NCI-H2171 treated with DMSO at 0.1 percent for 48 hours (cell line): ENCODE measurements around the gene GLUD2.
"Not testable (repeated sequence)": the region's sequence is repeated elsewhere in the genome, so short reads cannot be mapped to it uniquely, and the experiment has no call there.

Experiments used
- DNase-seq: peaks from one replicate; lab custom pipeline; 2025; lab: John Stamatoyannopoulos, UW

Gene GLUD2

DNA sequence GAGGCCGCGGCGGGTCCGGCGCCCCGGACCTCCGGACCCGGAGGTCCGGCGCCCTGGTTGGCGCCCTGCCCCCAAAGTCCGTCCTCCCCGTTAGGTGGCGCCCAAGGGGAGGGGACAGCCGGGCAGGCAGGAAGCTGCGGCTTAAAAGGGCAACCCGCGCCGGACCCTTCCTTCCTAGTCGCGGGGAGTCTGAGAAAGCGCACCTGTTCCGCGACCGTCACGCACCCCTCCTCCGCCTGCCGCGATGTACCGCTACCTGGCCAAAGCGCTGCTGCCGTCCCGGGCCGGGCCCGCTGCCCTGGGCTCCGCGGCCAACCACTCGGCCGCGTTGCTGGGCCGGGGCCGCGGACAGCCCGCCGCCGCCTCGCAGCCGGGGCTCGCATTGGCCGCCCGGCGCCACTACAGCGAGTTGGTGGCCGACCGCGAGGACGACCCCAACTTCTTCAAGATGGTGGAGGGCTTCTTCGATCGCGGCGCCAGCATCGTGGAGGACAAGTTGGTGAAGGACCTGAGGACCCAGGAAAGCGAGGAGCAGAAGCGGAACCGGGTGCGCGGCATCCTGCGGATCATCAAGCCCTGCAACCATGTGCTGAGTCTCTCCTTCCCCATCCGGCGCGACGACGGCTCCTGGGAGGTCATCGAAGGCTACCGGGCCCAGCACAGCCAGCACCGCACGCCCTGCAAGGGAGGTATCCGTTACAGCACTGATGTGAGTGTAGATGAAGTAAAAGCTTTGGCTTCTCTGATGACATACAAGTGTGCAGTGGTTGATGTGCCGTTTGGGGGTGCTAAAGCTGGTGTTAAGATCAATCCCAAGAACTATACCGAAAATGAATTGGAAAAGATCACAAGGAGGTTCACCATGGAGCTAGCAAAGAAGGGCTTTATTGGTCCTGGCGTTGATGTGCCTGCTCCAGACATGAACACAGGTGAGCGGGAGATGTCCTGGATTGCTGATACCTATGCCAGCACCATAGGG lies at the start of gene GLUD2:
Gene GLUD2 (plus strand): TSS at position 170 of the 979 bp plus-strand sequence. CDS start 75 bp downstream, at position 245.
- DNase-seq = not testable (repeated sequence)

DNA sequence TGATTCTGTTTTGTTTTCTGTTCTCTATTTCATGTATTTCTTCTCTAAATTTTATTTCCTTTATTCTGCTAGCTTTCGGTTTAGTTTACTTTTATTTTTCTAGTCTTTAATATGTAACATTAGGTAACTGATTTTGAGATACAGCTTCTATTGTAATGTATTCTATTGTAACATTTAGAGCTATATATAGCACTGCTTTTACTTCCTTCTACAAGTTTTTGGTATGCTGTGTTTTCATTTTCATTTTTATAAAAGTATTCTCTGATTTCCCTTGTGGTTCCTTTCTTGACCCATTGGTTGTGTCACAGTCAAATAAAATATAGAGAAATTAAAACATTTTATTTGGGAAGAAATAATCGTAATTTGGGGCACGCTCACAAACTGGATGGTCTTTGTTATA lies 48.0 kb upstream of the GLUD2 start:
- DNase-seq = no peak

DNA sequence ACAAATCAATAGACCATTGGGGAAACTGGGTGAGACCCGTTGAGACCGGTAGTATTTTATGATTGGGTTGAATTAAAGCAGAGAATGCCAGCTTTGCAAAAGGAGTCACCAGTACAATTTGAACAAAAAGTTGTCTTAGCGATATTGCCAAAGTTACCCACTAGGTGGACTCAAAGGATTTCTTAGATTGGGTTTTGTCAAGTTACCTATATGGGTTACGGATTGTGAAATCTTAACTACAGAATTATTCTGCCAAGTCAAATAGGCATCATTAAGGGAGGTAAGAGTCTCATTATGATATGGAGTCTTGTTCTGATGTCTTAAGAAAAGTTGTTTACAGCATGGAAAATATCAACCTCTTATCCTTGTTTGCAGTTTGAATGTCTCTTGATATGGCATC lies 46.8 kb upstream of the GLUD2 start:
- DNase-seq = peak; percentile 9

DNA sequence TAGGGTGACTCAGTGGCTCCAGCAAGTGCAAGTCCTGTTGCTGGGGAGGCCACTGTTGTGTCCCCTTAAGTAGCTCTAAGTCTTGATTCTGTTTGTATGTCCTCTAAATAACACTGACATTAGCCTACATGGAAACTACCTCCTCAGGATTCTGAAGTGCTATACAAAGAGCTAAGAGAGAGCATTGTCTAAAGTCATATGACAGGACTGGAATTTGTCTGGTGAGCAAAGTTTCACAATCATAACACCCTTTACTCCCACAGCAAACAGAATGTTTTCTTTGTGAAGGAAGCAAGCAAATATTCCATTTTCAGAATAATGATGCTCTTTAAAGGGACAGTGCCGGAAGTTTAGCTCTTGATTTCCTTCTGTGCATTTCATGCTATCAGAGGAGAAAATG lies 38.5 kb upstream of the GLUD2 start:
- no peak for DNase-seq

DNA sequence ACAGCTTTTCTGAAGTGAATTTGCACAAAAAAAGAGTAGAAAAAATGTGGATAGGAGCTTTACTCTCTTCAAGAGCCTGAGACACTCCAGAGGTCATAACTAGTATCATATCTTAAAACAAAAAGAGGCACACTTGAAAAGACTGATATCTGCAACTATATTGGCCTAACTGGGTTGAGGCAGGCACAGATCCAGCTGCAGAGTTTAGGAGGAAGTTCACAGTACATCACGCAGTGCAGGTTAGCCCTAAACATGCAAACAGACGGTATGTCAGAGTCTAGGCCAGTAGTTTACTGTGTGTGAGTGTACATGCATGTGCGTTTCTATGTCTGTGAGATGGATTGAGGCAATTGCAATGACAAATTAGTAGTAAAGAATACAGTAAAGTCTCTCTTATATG lies 37.6 kb upstream of the GLUD2 start:
- no peak for DNase-seq

DNA sequence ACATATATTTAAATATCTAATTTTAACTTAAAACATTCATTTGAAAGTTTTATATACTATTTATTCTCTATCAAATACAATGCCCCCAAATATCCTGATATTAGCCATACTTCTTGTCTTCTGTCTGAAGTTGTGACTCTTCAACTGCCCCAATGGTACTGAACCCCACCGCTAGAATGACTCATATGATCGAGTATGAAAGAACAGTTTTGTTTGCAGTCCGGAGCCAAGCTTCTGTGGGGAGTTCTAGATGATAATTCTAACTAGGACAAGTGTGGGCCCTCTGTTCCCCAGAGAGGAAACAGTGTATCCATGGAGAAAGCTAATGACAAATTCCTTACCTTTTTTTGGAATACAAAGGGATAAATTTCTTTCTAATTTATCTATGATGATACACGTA lies 37.2 kb upstream of the GLUD2 start:
- no peak for DNase-seq

DNA sequence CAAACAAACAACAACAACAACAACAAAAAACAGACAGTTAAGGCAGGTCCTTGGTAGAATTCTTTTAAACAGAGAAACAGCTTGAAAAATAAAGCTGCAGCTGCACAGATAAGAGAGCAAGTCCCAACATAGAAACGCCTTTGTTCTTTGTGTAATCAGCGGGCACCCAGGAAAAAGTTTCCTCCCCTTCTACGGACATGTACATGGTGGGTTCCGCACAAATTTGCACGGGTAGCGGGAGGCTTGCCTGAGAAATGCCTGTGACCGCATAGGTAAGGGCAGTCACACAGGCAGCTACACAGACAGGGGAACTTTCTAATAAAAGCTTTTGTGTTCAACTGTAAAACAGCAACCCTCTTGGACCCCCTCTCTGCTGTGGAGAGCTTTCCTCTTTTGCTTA lies 36.2 kb upstream of the GLUD2 start:
- DNase-seq = no peak

DNA sequence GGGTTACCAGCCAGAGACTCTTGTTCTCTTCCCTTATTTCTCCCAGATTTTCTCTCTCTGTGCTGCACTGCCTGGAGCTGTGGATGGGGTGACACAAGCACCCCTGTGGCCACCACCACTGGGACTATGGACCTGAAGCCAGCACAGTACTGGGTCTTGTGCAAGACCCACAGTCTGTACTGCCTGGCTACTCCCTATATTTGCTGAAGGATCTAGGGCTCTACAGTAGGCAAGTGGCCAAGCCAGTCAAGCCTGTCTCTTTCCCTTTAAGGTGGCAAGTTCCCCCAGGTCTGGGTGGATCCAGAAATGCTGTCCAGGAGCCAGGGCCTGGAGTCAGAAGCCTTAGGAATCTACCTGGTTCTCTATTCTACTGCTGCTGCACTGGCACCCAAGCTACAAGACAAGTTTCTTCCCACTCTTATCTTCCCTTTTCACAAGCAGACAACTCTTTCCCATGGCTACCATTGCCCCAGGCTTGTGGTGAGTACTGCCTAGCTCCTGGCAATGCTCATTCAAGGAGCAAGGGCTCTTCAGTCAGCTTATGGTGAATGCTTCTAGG lies 33.4 kb upstream of the GLUD2 start:
- DNase-seq = no peak

DNA sequence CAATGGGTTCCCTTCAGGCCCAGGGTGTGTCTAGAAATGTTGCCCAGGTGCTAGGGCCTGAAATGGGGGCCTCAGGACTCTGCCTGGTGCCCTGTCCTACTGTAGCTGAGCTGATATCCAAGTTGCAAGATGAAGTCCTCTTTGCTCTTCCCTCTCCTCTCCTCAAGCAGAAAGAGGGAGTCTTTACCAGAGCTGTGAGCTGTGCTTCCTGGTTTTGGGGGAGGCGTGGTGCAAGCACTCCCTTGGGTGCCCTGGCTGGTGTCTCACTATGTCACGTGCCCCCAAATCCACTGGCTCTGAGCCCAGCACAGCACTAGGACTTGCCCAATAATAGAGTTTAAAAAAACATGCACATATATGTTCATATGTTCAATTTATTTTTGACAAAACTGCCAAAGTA lies 32.6 kb upstream of the GLUD2 start:
- no peak for DNase-seq

DNA sequence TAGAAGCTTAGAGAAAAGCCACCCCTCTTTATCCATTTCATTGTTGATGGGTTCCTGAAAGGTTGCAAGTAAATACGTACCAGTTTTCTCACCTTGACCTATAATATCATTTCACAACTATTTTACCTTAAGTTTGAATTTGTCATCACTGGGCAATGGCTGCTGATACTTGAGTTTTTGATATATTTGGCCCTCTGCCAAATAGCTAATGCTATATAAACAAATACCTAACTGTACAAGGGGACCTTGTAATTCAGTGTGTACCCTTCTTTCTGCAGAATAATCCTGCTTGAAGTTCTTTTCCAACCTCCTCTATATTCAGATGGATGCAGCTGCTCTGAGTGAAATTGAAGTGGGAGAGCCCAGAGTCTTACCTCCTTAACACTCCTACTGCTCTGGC lies 19.0 kb upstream of the GLUD2 start:
- DNase-seq = no peak

DNA sequence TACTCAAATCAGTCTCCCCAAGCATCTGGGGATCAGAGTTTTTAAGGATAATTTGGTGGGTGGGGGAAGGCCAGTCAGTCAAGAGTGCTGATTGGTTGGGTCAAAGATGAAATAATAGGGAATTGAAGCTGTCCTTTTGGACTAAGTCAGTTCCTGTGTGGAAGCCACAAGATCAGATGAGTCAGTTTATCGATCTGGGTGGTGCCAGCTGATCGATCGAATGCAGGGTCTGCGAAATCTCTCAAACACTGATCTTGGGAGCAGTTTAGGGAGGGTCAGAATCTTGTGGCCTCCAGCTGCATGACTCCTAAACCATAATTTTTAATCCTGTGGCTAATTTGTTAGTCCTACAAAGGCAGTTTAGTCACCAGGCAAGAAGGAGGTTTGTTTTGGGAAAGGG lies 17.3 kb upstream of the GLUD2 start:
- no peak for DNase-seq

DNA sequence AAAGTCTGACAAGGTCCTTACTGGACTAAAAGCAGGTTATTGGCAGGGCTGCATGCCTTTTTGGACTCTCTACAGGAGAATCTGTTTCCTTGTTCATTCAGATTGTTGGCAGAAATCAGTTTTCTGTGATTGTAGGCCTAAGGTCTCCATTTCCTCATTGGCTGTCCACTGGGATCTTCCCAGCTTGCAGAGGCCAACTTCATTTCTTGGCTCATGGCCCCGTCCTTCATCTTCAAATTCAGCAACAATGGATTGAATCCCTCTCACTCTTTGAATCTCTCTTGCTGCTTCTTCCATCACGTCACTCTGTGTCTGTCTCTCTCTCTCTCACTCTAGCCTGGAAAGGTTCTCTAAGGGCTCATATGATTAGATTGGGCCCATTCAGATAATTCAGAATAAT lies 14.9 kb upstream of the GLUD2 start:
- no peak for DNase-seq

DNA sequence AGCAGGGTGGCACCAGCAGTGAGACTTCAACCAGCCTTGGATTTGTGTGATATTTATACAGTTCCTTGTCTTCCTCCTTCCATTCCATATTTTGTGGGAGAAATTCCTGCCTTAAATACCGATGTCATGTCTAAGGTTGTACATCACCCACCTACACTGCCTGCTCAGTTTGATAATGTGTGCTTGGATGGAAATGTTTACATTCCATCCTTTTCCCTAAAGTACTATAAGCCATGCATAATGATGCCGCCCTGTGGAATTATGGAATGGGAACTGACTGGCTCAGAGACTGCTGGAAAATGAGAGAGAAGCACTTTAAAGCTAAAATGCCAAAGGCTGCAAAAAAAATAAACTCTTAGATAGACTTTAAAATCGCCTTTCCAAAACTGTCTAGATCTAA lies 11.3 kb upstream of the GLUD2 start:
- no peak for DNase-seq

DNA sequence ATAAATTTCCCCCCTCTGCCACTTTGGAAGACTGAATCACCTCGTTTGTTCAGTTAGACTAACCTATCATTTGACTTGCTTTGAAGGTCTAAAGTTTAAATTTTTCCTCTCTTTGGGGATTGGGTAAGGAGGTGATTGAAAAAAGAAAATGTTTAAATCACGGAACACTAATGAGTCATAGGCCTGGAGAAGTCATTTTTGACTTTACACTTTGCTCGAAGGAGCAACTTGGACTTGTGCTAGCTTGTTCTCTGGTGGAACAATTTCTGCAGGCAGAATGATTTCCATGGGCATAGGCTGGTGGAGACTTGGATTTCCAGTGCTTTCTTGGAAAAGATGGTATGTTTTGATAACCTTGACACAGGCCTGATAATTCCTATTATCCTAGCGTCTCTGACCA lies 10.5 kb upstream of the GLUD2 start:
- DNase-seq = no peak

DNA sequence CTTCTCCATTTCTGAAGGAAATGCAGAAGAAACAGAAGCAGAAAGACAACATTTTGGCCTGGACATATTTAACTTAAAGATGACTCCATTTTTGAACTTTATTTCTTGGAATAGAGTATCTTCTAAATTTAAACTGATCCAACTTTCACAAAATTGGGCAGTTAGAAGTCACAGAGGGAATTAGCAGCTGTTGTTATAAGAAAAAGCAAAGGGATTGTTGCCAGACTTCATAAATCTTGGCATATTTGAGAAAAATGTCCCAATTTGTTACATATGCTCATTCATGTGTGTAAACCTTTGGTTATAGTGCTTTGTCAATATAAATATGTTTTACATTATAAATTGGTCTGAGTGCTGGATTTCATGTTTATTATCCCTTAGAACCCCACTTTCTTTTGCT lies 3.4 kb downstream of the GLUD2 start:
- no peak for DNase-seq

DNA sequence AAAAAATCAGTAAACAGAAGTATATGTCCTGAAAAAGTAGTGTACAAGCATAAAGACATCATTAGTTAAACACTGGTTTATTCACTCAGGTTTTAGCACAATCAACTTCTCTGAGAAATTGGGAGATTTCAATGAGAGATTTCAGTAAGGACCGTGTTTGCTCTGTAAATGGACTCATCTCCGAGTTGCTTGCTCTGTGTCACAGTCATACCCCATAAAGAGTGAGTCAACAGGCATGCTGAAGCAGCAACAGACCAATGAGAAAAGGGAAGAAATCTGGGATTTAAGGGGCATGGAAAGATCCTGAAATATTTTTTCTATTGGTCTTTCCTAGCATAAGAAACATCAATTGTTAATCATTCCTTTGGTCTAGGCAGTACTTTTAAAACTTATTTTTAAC lies 4.7 kb downstream of the GLUD2 start:
- DNase-seq = no peak

DNA sequence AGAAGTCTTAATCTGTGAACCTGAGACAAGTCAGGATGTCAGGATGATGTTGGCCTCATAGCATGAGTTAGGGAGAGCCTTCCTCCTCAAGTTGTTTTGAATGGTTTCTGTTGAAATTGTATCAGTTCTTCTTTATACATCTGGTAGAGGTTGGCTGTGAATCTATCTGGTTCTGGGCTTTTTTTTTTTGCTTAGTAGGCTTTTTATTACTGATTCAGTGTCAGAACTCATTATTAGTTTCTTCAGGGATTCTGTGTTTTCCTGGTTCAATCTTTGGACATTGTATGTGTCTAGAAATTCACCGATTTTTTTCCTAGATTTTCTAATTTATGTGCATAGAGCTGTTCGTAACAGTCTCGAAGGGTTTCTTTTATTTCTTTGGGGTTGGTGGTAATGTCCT lies 14.9 kb downstream of the GLUD2 start:
- no peak for DNase-seq

DNA sequence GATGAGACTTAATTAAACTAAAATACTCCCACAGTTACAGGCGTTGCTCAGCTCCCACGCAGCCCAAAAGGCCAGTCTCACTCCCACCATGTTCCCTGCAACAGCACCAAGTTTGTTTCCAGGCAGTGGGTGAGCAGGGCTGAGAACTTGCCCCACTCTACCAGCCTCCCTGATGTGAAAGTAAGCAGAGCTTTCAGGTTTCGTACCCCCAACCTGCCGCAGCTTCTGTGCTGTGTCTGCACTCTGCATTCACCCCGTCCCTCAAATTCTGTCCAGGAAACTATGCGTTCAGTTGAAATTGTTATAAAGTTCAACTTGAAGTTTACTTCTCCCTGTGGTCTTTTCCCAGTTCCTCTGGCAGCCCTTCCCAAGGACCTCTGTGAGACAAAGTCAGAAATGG lies 17.2 kb downstream of the GLUD2 start:
- no peak for DNase-seq

DNA sequence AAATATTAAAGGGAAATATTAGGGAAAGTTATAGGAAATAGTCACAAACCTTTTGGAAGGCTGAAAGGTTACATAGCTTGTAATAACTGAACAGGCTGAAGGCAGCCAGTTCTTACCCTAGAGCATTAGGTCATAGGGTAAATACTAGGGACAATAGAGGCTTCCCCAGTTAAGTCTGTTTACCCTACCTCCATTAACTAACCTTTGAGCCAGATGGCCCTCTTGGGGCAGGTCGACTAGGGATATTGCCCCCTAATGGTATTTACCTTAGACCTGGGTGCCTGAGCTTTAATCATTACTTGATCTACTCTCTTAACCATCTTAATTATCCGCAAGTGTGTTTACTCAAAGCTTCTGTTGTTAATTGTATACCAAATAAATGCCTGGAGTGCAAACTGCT lies 36.8 kb downstream of the GLUD2 start:
- not testable (repeated sequence) for DNase-seq

DNA sequence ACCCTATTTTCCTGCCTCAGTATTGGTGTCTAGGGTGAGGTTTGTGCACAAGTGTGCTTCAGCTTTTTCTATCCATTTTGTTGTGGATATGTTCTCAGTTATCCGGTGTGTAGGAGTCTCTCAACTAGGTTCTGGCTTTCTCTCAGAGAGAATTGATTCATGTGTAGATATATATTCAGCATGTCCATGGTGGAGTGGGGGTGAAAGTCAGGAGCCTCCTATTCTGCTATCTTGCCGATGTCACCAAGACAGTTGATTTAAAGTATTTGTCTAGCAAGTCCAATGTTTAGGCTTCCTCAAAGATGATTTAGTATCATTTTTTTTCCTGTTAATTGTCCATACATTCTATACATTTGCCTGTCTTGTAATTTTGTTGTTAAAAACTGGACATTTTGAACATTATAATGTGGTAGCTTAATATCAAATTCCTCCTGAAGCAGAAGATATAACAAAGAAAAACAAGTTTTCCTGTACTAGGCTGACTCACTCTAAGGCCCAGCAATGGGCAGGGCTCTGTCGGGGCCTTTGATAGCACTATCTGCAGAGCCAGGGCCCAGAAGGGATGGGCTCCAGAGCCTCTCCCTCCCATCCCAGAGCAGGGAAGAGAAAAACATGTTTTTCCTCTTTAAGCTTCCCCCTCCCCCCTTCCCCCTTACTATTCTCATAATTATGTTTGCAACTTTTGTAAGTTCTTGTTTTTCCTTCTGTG lies 37.6 kb downstream of the GLUD2 start:
- DNase-seq = no peak

DNA sequence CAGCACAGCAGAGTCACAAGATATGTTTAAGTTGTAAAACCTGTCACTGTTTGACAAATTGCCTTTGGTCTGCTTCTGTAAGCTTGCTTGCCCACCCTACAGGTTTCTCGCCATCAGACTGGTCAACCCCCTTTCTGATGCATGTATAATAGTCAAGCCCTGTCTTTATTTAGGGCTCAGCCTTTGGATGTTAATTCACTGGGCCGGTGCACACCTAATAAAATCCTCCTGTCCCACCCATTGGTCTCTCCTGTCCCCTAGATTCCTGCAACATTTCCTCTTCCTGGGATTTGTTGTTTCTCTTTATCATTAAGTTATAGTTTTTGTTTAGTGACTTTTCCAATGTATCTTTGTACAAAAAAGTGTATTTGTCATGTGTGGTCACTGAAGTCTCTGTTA lies 38.2 kb downstream of the GLUD2 start:
- DNase-seq = no peak

DNA sequence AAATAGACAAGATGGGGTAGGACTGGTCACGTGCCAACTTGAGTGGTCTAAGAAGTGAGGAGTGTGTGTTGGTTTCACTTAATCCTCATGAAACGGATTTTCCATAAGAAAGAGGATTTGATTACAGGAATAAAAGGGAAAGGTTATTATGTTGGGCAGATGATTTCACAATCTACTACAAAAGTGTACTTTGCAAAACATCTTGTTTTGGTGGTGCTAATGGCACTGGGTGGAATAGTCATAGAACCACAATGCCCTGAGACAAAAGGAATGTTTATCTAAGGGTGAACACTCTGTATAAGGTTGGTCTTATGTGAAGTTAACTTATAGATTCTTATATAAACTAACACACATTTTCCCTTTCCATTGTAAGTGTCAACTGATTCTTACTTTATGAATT lies 45.6 kb downstream of the GLUD2 start:
- no peak for DNase-seq
